Fibroblast of pulmonary artery (primary cell): ENCODE results near the gene ZFP28.
A peak's percentile ranks its signal among the peaks of the same experiment; 100 is the strongest.

ENCODE experiments used
- DNase-seq: peaks from one replicate; pipeline ENCODE4 v3.0.0-alpha.2; 2010; ENCODE audit warnings: low read depth
- H3K4me3 ChIP-seq: replicated peaks from 2 replicates; pipeline ENCODE4 v1.5.1; 2011; ENCODE audit warnings: low read depth, mild to moderate bottlenecking, control low read depth, low read length, moderate library complexity
- TF ChIP-seq, protein P1 (sequence below): IDR thresholded peaks from 2 replicates; pipeline ENCODE4 v1.5.1; 2011; ENCODE audit warnings: mild to moderate bottlenecking, control low read depth, low read length, inconsistent platforms; ENCODE audit errors: missing control alignments

Gene ZFP28

DNA sequence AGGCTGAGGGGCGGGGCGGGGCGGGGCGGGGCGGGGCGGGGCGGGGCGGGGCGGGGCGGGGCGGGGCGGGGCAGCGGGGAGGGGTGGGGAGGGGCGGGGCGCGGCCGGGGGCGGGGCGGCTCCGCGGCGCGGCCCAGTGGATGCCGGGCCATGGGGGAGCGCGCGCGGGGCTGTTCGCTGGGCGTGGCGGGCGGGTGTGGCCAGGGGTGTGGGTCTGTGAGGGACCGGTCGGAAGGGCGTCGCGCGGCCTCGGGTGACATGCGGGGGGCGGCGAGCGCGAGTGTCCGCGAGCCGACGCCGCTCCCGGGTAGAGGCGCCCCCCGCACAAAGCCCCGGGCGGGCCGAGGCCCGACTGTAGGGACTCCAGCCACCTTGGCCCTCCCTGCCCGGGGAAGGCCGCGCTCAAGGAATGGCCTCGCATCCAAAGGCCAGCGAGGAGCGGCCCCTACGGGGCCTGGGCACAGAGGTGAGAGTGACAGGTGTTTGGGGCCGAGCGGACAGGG is at the start of gene ZFP28:
ZFP28 (plus strand) TSS at position 188 of the 503 bp plus-strand sequence; CDS start at position 259, 71 bp downstream.
- TF ChIP-seq, protein P1, sequence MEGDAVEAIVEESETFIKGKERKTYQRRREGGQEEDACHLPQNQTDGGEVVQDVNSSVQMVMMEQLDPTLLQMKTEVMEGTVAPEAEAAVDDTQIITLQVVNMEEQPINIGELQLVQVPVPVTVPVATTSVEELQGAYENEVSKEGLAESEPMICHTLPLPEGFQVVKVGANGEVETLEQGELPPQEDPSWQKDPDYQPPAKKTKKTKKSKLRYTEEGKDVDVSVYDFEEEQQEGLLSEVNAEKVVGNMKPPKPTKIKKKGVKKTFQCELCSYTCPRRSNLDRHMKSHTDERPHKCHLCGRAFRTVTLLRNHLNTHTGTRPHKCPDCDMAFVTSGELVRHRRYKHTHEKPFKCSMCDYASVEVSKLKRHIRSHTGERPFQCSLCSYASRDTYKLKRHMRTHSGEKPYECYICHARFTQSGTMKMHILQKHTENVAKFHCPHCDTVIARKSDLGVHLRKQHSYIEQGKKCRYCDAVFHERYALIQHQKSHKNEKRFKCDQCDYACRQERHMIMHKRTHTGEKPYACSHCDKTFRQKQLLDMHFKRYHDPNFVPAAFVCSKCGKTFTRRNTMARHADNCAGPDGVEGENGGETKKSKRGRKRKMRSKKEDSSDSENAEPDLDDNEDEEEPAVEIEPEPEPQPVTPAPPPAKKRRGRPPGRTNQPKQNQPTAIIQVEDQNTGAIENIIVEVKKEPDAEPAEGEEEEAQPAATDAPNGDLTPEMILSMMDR, result no peak
- no peak for DNase-seq
- H3K4me3 ChIP-seq, result peak within 1 kb of the TSS; percentile 81

DNA sequence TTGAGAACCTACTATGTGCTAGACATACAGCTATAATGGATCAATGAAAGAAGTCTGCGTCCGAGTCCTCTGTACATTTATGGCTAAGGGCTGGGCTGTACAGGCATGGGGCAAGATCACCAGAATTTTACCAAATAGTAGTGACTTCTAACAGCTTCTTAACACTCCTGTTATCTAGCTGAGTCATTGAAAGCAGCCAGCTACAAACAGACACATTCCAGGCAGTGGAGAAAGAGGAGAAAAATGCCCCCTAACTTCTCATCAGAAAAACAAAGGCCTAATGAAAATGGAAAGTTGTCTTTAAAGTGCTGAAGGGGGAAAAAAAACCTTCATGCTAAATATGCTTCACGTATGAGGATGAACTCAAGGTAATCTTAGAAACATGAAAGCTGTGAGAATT is 47.3 kb upstream of the ZFP28 start:
- no peak overlapping the region for H3K4me3 ChIP-seq
- TF ChIP-seq, protein P1, result no peak
- DNase-seq, result peak; percentile 10

DNA sequence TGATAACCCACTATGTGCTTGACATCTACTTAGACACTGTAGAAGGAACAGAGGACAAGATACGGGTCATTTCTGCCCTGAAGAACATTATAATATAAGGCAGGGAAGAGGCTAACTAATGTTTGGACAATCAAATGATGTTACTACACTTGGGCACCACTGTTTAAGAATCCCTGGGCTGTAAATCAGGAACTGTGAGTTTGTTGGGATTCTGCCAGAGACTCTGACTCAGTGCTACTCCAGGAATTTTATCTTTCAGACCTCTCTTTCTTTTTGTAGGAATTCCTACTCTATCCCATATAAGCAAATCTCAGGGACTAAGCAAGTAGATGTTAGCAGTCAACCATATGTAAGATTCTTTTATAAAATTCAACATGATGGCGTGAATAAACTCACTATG is 34.2 kb upstream of the ZFP28 start:
- peak; percentile 63 for DNase-seq
- TF ChIP-seq, protein P1, result no peak
- no peak overlapping the region for H3K4me3 ChIP-seq

DNA sequence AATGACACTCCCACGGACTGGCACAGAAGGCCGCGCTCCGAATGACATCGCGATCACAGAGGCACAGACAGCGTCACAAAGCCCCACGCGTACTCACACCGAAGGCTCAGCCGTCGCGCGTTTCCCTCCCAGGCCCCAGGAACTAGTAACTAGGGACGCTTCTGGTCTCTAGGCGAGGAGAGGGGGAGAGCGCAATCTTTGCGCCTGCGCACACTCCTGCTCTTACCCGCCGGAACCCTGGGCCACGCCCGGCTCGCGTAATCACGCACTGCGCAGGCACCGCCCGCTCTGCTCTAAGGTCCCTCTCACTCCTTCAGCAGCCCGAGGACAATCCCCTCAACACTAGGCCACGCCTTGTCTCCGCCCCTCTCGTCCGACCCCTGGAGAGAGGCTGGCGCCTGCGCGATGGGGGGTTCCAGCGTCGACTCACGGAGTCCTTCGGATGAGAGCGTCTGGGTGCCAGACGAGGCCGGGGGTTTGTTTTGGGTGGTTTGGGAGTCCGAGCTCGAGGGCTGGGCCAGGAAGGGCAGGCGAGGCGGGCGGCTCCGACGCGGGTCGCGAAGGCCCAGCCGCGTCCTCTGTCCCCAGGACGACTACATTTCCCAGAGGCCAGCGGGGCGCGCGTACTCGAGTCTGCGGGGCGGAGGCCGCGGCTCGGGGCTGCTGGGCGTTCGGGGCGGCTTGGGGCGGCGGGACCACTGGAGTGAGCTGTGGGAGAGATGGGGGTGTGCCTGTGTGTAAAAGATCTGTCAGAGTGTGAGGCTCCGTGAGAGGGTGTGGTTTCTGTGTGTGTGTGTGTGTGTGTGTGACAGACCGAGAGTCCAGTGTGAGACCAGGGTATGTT is 31.1 kb upstream of the ZFP28 start, which contains the start of gene ZNF471:
ZNF471 (plus strand) TSS at position 410 of the 844 bp plus-strand sequence. CDS start 3,717 bp downstream, outside the sequence.
- TF ChIP-seq, protein P1, result no peak
- H3K4me3 ChIP-seq, result peak within 1 kb of the TSS; percentile 83
- peak; percentile 99 for DNase-seq

DNA sequence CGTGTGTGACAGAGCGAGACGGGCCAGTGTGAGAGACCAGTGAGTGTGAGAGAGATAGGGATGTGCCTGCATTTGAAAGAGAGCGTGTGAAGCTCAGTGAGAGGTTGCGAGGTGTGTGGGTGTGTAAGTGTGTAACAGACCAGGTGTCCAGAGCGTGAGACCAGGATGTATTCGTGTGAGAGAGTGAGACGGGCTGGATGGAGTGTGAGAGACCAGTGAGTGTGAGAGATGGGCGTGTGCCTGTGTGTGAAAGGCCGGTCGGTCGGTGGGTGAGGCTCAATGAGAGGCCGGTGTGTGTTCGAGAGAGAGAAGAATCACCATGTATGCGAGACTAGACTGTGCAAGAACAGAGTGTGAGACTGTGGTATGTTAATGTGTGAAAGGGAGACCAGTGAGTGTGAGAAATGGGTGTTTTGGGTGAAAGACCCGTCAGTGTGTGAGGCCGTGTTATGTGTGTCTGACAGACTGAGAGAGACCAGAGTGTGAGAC is 30.4 kb upstream of the ZFP28 start:
- peak overlapping the region; percentile 83 for H3K4me3 ChIP-seq
- no peak for DNase-seq
- TF ChIP-seq, protein P1, result no peak

DNA sequence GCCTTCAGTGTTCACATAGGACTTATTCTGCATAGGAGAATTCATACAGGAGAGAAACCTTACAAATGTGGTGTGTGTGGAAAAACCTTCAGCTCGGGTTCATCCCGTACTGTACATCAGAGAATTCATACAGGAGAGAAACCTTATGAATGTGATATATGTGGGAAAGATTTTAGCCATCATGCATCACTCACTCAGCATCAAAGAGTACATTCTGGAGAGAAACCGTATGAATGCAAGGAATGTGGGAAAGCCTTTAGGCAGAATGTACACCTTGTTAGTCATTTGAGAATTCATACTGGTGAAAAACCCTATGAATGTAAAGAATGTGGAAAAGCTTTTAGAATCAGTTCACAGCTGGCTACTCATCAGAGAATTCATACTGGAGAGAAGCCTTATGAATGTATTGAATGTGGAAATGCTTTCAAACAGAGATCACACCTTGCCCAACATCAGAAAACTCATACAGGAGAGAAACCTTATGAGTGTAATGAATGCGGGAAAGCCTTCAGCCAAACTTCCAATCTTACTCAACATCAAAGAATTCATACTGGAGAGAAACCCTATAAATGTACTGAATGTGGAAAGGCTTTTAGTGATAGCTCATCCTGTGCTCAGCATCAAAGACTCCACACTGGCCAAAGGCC is 13.4 kb upstream of the ZFP28 start:
- TF ChIP-seq, protein P1, result no peak
- no peak overlapping the region for H3K4me3 ChIP-seq
- no peak for DNase-seq
